Neuronal stem cell (in vitro differentiated cells): ENCODE data around the gene TGM6.

Experiments
- DNase-seq: peaks from one replicate; pipeline ENCODE4 v3.0.0-alpha.2; 2013; ENCODE audit warnings: low spot score
- H2AFZ ChIP-seq: one replicate; pipeline ENCODE4 v1.6.1; 2013; ENCODE audit warnings: mild to moderate bottlenecking, low read length, inconsistent platforms
- H2AK5ac ChIP-seq: 2 replicates; pipeline ENCODE4 v1.6.1; 2013; ENCODE audit warnings: low read depth, mild to moderate bottlenecking, inconsistent platforms, low read length, moderate library complexity, mixed read lengths
- H2BK120ac ChIP-seq: 2 replicates; pipeline ENCODE4 v1.6.1; 2013; ENCODE audit warnings: low read depth, mild to moderate bottlenecking, inconsistent platforms, low read length, moderate library complexity, mixed read lengths
- H2BK12ac ChIP-seq: one replicate; pipeline ENCODE4 v1.6.1; 2013; ENCODE audit warnings: low read length, inconsistent platforms
- H2BK15ac ChIP-seq: 2 replicates; pipeline ENCODE4 v1.6.1; 2013; ENCODE audit warnings: mild to moderate bottlenecking, low read length, inconsistent platforms, mixed read lengths
- H2BK5ac ChIP-seq: one replicate; pipeline ENCODE4 v1.6.1; 2013; ENCODE audit warnings: inconsistent platforms, mild to moderate bottlenecking, low read length, moderate library complexity
- H3K14ac ChIP-seq: one replicate; pipeline ENCODE4 v1.6.1; 2013; ENCODE audit warnings: low read length, inconsistent platforms
- H3K18ac ChIP-seq: 2 replicates; pipeline ENCODE4 v1.6.1; 2013; ENCODE audit warnings: low read length, inconsistent platforms
- H3K23ac ChIP-seq: 2 replicates; pipeline ENCODE4 v1.6.1; 2013; ENCODE audit warnings: low read depth, mild to moderate bottlenecking, mixed read lengths, low read length, inconsistent platforms; ENCODE audit not compliant: poor library complexity
- H3K27ac ChIP-seq: replicated peaks from 3 replicates; pipeline ENCODE4 v1.5.1; 2013; ENCODE audit warnings: low read length, inconsistent platforms
- H3K27me3 ChIP-seq, 3 experiments: 2 replicates each; pipeline ENCODE4 v1.6.1; 2013; ENCODE audit warnings: low read length in 3 of 3, mild to moderate bottlenecking in 2 of 3, inconsistent platforms in 1 of 3, low read depth in 1 of 3, mixed read lengths in 1 of 3, moderate library complexity in 1 of 3; ENCODE audit not compliant: control insufficient read depth in 3 of 3, insufficient read depth in 3 of 3
- H3K36me3 ChIP-seq, 2 donors: replicated peaks in 1 of 2; 2 replicates each; pipeline ENCODE4 v1.6.1; 2013; ENCODE audit warnings: low read length in 2 of 2; ENCODE audit not compliant: control insufficient read depth in 2 of 2, insufficient read depth in 2 of 2
- H3K4ac ChIP-seq: 2 replicates; pipeline ENCODE4 v1.6.1; 2013; ENCODE audit warnings: inconsistent platforms, mild to moderate bottlenecking, low read length, moderate library complexity
- H3K4me1 ChIP-seq, 2 donors: 1 replicate in 1 of 2; 2 replicates in 1 of 2; pipeline ENCODE4 v1.6.1; 2013; ENCODE audit warnings: low read length in 2 of 2, low read depth in 1 of 2; ENCODE audit not compliant: control insufficient read depth in 2 of 2, insufficient read depth in 1 of 2
- H3K4me2 ChIP-seq: one replicate; pipeline ENCODE4 v1.6.1; 2013; ENCODE audit warnings: mild to moderate bottlenecking, low read length, inconsistent platforms; ENCODE audit not compliant: insufficient read depth, poor library complexity, severe bottlenecking
- H3K4me3 ChIP-seq, 2 donors: 2 replicates each; pipeline ENCODE4 v1.5.1; 2013; ENCODE audit warnings: low read length in 2 of 2, mild to moderate bottlenecking in 2 of 2, inconsistent platforms in 1 of 2, moderate library complexity in 1 of 2
- H3K79me1 ChIP-seq: one replicate; pipeline ENCODE4 v1.6.1; 2013; ENCODE audit warnings: low read depth, mild to moderate bottlenecking, inconsistent platforms, low read length, moderate library complexity
- H3K9ac ChIP-seq: one replicate; pipeline ENCODE4 v1.6.1; 2013; ENCODE audit warnings: mild to moderate bottlenecking, low read depth, low read length, inconsistent platforms; ENCODE audit not compliant: poor library complexity
- H3K9me3 ChIP-seq, 2 donors: replicated peaks in 1 of 2; 2 replicates each; pipeline versions ENCODE3 to v1.6.1; 2013; ENCODE audit warnings: low read length in 2 of 2, mild to moderate bottlenecking in 2 of 2, inconsistent platforms in 1 of 2, low read depth in 1 of 2, mixed read lengths in 1 of 2, moderate library complexity in 1 of 2; ENCODE audit not compliant: control insufficient read depth in 2 of 2, insufficient read depth in 1 of 2
- H4K8ac ChIP-seq: one replicate; pipeline ENCODE4 v1.6.1; 2013; ENCODE audit warnings: low read depth, mild to moderate bottlenecking, inconsistent platforms, low read length, moderate library complexity
- H4K91ac ChIP-seq: one replicate; pipeline ENCODE4 v1.6.1; 2013; ENCODE audit warnings: low read length, low read depth, mild to moderate bottlenecking, inconsistent platforms; ENCODE audit not compliant: poor library complexity
- WGBS, 2 donors: extraction: QIAGEN DNeasy Blood & Tissue Kit; methylation state at CpG; one replicate each; pipeline ENCODE4 v1.1.7; 2013; ENCODE audit warnings: missing lambda C conversion rate in 2 of 2, mixed read lengths in 1 of 2; ENCODE audit not compliant: insufficient read length in 2 of 2, insufficient replicate concordance in 1 of 2; ENCODE audit errors: extremely low coverage in 2 of 2; 5-methylcytosine and 5-hydroxymethylcytosine counted together

Gene TGM6

DNA sequence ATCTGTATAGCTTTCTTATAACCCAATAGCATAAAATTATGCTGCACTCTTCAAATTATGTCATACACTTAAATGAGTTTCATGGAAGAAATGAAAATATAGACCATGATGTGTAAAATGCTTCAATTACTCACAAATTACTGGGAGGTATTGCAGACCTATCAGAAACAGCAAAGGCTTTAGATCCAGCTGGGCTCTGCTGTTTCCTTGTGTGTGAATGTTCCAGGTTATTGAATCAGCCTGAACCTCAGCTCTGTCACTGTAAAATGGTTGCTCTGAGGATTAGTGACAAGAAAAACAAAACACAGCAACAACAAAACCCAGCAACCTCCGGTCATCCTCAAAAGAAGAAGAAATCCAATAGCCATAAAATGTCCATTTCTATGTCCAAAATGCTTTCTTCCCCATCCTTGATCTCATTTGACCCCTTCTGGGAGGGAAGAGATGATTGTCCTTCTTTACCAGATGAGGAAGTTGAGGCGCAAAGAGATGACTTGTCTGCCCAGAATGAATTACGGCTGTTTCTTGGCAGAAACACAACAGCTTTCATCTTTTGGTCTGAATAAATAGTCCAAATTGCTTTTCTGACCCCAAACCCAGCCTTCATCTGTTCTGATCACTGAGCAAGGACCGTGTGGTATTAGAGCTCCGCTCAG lies 42.2 kb upstream of the TGM6 start:
- Histone ChIP-seq H4K91ac (no peak overlapping the region), H3K14ac (no peak overlapping the region), H3K4ac (no peak overlapping the region), H3K4me2 (no peak overlapping the region), H3K23ac (no peak overlapping the region), H2AK5ac (no peak overlapping the region), H3K18ac (no peak overlapping the region), H2BK12ac (no peak overlapping the region), H3K9ac (no peak overlapping the region), H3K79me1 (no peaks in the 10 kb centered on the region), H3K27ac (no peak overlapping the region), H3K4me3 (no peak overlapping the region), H2BK120ac (no peak overlapping the region), H2BK5ac (no peak overlapping the region), H2AFZ (no peak overlapping the region), H2BK15ac (no peak overlapping the region), H3K9me3 (no peaks in the 10 kb centered on the region), H3K27me3 (peaks cover 0 to 7% (median 0%) of the 10 kb centered on the region in 3 experiments), H3K4me1 (peaks cover 0 to 3% of the 10 kb centered on the region in 2 donors), H4K8ac (no peak overlapping the region), H3K36me3 (no peaks in the 10 kb centered on the region)
- WGBS, 2 donors: no CpG with 5 or more reads among the region's 5 CpGs
- no peak for DNase-seq

DNA sequence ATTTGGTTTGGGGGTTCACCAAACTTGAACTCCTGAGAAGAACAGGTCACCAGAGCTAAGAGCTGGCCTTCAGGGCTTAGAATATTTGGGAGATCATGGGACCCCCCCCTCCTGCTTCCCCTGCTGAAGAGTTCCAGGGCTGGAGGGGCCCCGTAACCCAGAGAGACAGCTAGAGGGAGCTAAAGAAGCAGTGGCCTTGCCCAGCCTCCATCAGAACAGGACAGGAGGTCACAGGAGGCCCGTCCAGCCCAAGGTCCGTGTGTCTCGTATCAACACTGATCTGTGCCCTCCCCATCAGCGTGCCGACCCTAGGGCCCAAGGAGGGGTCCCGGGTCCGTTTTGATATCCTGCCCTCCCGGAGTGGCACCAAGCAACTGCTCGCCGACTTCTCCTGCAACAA lies 40.6 kb upstream of the TGM6 start:
- peak overlapping the region; percentile 35 for H3K18ac ChIP-seq
- no peaks in the 10 kb centered on the region for H3K36me3 ChIP-seq
- WGBS, 2 donors: no CpG with 5 or more reads among the region's 11 CpGs

DNA sequence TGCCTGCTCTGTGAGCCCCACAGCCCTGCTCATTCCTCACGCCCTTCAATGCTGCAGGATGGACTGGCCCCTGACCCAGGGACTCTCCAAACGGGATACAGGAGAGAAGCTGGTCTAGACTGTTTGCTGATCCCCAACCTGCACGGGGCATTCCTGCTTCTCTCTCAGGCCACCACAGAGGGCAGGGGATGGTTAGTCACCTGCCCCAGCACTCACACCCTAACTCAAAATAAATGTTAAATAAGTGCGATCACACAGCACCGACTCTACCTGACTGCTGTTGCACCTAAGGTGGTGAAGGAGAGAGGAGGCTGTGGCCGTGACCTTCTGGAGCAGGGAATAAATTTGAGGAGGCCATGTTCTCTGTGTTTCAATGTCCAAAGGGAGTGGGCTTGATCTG lies 39.9 kb upstream of the TGM6 start:
- Histone ChIP-seq H3K4ac (no peak overlapping the region), H2BK15ac (no peak overlapping the region), H2BK12ac (no peak overlapping the region), H3K4me1 (peaks cover 0 to 3% of the 10 kb centered on the region in 2 donors), H3K27me3 (no peaks in the 10 kb centered on the region), H4K91ac (no peak overlapping the region), H2AK5ac (peak overlapping the region; percentile 68), H2BK120ac (no peak overlapping the region), H3K18ac (peak overlapping the region; percentile 35), H3K9ac (no peak overlapping the region), H3K4me3 (no peak overlapping the region), H4K8ac (peak overlapping the region; percentile 72), H3K4me2 (no peak overlapping the region), H3K23ac (no peak overlapping the region), H3K14ac (peak overlapping the region; percentile 9), H3K27ac (no peak overlapping the region), H3K36me3 (no peaks in the 10 kb centered on the region), H3K9me3 (no peaks in the 10 kb centered on the region), H2AFZ (no peak overlapping the region), H3K79me1 (no peaks in the 10 kb centered on the region), H2BK5ac (no peak overlapping the region)
- DNase-seq: no peak
- WGBS, 2 donors: no CpG with 5 or more reads among the region's 6 CpGs

More for the DNA sequence above, 40.6 kb upstream of the TGM6 start:
- H2AFZ ChIP-seq: no peak overlapping the region
- H3K9me3 ChIP-seq: no peaks in the 10 kb centered on the region
- no peak overlapping the region for H4K8ac ChIP-seq
- no peak overlapping the region for H3K4me3 ChIP-seq
- H2BK12ac ChIP-seq: no peak overlapping the region
- H3K4ac ChIP-seq: no peak overlapping the region
- peaks cover 0 to 3% of the 10 kb centered on the region in 2 donors for H3K4me1 ChIP-seq
- no peak overlapping the region for H2BK5ac ChIP-seq
- H4K91ac ChIP-seq: no peak overlapping the region
- no peak overlapping the region for H3K23ac ChIP-seq
- no peaks in the 10 kb centered on the region for H3K27me3 ChIP-seq
- H3K4me2 ChIP-seq: no peak overlapping the region
- H3K9ac ChIP-seq: no peak overlapping the region
- no peak overlapping the region for H2BK15ac ChIP-seq
- no peak overlapping the region for H3K27ac ChIP-seq
- DNase-seq: no peak
- H3K14ac ChIP-seq: peak overlapping the region; percentile 28
- H2BK120ac ChIP-seq: no peak overlapping the region
- H2AK5ac ChIP-seq: peak overlapping the region; percentile 68
- H3K79me1 ChIP-seq: no peaks in the 10 kb centered on the region

DNA sequence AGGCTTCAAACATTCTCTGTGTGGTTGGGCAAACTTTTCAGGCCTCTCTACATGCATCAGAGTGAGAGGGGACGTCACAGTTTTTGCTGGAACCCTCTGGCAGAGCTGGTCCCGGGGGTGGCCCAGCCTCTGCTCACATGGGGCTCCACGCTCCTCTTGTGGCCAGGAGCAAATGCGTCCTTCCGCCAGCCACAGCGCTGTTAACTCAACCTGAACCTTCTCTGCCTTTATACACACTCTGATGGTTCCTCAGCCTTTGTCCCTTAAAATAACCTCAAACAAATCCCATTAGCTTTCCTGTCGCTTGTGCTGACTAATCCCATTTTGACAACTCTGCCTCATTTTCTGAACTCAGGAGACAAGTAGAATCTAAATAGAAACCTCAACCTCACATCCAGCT lies 39.4 kb upstream of the TGM6 start:
- no peaks in the 10 kb centered on the region for H3K79me1 ChIP-seq
- H3K9ac ChIP-seq: no peak overlapping the region
- no peak overlapping the region for H2BK15ac ChIP-seq
- H3K4me1 ChIP-seq: peaks cover 0 to 3% of the 10 kb centered on the region in 2 donors
- H3K4me3 ChIP-seq: no peak overlapping the region
- H3K4me2 ChIP-seq: no peak overlapping the region
- H4K8ac ChIP-seq: no peak overlapping the region
- no peaks in the 10 kb centered on the region for H3K36me3 ChIP-seq
- H3K27me3 ChIP-seq: no peaks in the 10 kb centered on the region
- no CpG with 5 or more reads among the region's 7 CpGs for WGBS, 2 donors
- H3K27ac ChIP-seq: no peak overlapping the region
- H3K4ac ChIP-seq: no peak overlapping the region
- H2BK5ac ChIP-seq: no peak overlapping the region
- DNase-seq: no peak
- no peak overlapping the region for H3K18ac ChIP-seq
- no peak overlapping the region for H3K23ac ChIP-seq
- H2AFZ ChIP-seq: no peak overlapping the region
- H2BK12ac ChIP-seq: no peak overlapping the region
- H3K14ac ChIP-seq: no peak overlapping the region
- H3K9me3 ChIP-seq: no peaks in the 10 kb centered on the region
- H4K91ac ChIP-seq: peak overlapping the region; percentile 59
- H2BK120ac ChIP-seq: no peak overlapping the region
- H2AK5ac ChIP-seq: no peak overlapping the region
